Ishikawa (cell line): ENCODE measurements around the gene ROBO1.

Source experiments
- CREB1 ChIP-seq: IDR thresholded peaks from 2 replicates; pipeline ENCODE4 v1.6.1; 2012; ENCODE audit warnings: low read depth
- NFIC ChIP-seq: IDR thresholded peaks from 2 replicates; pipeline ENCODE4 v1.6.1; 2012
- TAF1 ChIP-seq: IDR thresholded peaks from 2 replicates; pipeline ENCODE4 v1.6.1; 2012; ENCODE audit warnings: low read depth, mild to moderate bottlenecking
- TCF12 ChIP-seq: IDR thresholded peaks from 2 replicates; pipeline ENCODE4 v1.6.1; 2012; ENCODE audit warnings: low read depth
- YY1 ChIP-seq: IDR thresholded peaks from 2 replicates; pipeline ENCODE4 v1.6.1; 2012; ENCODE audit warnings: low read depth

GRCh38 chr3:79040701-79041100 is 727.1 kb downstream of the ROBO1 start:
- TF ChIP-seq YY1 (no peak), TCF12 (no peak), NFIC (no peak), TAF1 (no peak), CREB1 (no peak)
